ENCODE data around the gene SNX25.

DNA sequence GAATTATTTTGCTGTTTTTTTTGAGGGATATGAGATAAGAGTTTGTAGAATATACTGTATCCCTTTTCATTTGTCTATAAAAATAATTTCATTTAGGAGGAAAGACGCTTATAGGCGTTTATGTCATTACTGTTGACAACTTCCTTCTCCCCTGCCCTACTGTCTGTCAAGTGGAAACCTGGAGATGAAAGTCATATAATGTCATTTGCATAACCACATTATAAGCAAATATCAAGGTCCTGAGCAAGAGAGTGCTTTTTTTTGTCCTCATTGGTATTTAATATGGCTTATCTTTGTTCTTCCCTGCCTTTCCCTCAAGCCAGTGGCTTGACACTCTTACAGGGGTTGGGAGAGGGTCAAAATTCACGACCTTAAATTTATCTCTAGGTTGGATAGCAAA, 130.5 kb downstream of the SNX25 start:
- TF ChIP-seq, protein P1, sequence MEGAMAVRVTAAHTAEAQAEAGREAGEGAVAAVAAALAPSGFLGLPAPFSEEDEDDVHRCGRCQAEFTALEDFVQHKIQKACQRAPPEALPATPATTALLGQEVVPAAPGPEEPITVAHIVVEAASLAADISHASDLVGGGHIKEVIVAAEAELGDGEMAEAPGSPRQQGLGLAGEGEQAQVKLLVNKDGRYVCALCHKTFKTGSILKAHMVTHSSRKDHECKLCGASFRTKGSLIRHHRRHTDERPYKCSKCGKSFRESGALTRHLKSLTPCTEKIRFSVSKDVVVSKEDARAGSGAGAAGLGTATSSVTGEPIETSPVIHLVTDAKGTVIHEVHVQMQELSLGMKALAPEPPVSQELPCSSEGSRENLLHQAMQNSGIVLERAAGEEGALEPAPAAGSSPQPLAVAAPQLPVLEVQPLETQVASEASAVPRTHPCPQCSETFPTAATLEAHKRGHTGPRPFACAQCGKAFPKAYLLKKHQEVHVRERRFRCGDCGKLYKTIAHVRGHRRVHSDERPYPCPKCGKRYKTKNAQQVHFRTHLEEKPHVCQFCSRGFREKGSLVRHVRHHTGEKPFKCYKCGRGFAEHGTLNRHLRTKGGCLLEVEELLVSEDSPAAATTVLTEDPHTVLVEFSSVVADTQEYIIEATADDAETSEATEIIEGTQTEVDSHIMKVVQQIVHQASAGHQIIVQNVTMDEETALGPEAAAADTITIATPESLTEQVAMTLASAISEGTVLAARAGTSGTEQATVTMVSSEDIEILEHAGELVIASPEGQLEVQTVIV (IDR thresholded peaks at IDR 0.05; ENCODE audit: borderline replicate concordance, partially characterized antibody) = no peak
- TF ChIP-seq, protein P2, sequence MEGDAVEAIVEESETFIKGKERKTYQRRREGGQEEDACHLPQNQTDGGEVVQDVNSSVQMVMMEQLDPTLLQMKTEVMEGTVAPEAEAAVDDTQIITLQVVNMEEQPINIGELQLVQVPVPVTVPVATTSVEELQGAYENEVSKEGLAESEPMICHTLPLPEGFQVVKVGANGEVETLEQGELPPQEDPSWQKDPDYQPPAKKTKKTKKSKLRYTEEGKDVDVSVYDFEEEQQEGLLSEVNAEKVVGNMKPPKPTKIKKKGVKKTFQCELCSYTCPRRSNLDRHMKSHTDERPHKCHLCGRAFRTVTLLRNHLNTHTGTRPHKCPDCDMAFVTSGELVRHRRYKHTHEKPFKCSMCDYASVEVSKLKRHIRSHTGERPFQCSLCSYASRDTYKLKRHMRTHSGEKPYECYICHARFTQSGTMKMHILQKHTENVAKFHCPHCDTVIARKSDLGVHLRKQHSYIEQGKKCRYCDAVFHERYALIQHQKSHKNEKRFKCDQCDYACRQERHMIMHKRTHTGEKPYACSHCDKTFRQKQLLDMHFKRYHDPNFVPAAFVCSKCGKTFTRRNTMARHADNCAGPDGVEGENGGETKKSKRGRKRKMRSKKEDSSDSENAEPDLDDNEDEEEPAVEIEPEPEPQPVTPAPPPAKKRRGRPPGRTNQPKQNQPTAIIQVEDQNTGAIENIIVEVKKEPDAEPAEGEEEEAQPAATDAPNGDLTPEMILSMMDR (IDR thresholded peaks at IDR 0.05 in 2 of 3, conservative IDR thresholded peaks at IDR 0.05 in 1 of 3; ENCODE audit: control insufficient read depth in 2 of 3, extremely low read depth in 1 of 3, insufficient read depth in 1 of 3, low read depth in 3 of 3, low read length in 3 of 3) = no peak
- no peak for TF ChIP-seq MXI1 (IDR thresholded peaks at IDR 0.05; ENCODE audit: low read depth, low read length)
- TF ChIP-seq, protein P3, sequence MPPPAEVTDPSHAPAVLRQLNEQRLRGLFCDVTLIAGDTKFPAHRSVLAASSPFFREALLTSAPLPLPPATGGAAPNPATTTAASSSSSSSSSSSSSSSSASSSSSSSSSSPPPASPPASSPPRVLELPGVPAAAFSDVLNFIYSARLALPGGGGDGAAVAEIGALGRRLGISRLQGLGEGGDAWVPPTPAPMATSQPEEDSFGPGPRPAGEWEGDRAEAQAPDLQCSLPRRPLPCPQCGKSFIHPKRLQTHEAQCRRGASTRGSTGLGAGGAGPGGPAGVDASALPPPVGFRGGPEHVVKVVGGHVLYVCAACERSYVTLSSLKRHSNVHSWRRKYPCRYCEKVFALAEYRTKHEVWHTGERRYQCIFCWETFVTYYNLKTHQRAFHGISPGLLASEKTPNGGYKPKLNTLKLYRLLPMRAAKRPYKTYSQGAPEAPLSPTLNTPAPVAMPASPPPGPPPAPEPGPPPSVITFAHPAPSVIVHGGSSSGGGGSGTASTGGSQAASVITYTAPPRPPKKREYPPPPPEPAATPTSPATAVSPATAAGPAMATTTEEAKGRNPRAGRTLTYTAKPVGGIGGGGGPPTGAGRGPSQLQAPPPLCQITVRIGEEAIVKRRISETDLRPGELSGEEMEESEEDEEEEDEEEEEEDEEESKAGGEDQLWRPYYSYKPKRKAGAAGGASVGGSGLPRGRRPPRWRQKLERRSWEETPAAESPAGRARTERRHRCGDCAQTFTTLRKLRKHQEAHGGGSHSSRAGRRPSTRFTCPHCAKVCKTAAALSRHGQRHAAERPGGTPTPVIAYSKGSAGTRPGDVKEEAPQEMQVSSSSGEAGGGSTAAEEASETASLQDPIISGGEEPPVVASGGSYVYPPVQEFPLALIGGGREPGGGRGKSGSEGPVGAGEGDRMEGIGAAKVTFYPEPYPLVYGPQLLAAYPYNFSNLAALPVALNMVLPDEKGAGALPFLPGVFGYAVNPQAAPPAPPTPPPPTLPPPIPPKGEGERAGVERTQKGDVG (CRISPR knock-in tag; IDR thresholded peaks at IDR 0.05) = no peak
